Astrocyte of the cerebellum (primary cell): ENCODE results near the gene ITGA1.

Source experiments
- DNase-seq: peaks from one replicate; pipeline ENCODE4 v3.0.0-alpha.2; 2011; ENCODE audit warnings: low read depth
- H3K4me3 ChIP-seq: 2 replicates; pipeline ENCODE4 v1.5.1; 2011; ENCODE audit warnings: mild to moderate bottlenecking, low read depth, low read length, moderate library complexity
- CTCF ChIP-seq: IDR thresholded peaks from 2 replicates; pipeline ENCODE4 v1.5.1; 2012; ENCODE audit warnings: low read length, low read depth, moderate library complexity, mild to moderate bottlenecking; ENCODE audit errors: missing control alignments
- in situ Hi-C: cut with HindIII; loops from 2 replicates; pipeline ENCODE4 v1.10.0; 2017; ENCODE audit warnings: low sequenced_read_pairs

The ITGA1 gene

GRCh38 chr5:52878656-52879055 lies 90.9 kb downstream of the ITGA1 start:
- in situ Hi-C loops = no loop called here
- no peak for DNase-seq
- no peak for TF ChIP-seq CTCF
- no peak overlapping the region for H3K4me3 ChIP-seq

- in situ Hi-C loops = no loop called here
- TF ChIP-seq CTCF = no peak
- H3K4me3 ChIP-seq = no peak overlapping the region
- DNase-seq = no peak
Measured at GRCh38 chr5:52880541-52880940, 92.8 kb downstream of the ITGA1 start.

- H3K4me3 ChIP-seq = no peak overlapping the region
- no peak for TF ChIP-seq CTCF
- in situ Hi-C loops = no loop called here
- no peak for DNase-seq
Measured at GRCh38 chr5:52881468-52881867, 93.8 kb downstream of the ITGA1 start.

GRCh38 chr5:52883110-52883509 lies 95.4 kb downstream of the ITGA1 start:
- DNase-seq = no peak
- in situ Hi-C loops = no loop called here
- TF ChIP-seq CTCF = no peak

GRCh38 chr5:52884453-52884852 lies 96.7 kb downstream of the ITGA1 start:
- H3K4me3 ChIP-seq = no peak overlapping the region
- TF ChIP-seq CTCF = no peak
- in situ Hi-C loops = no loop called here
- DNase-seq = no peak

More at GRCh38 chr5:52883110-52883509, 95.4 kb downstream of the ITGA1 start:
- H3K4me3 ChIP-seq = no peak overlapping the region

- no peak overlapping the region for H3K4me3 ChIP-seq
- no peak for DNase-seq
- TF ChIP-seq CTCF = no peak
- in situ Hi-C loops = no loop called here
Measured at GRCh38 chr5:52885614-52886013, 97.9 kb downstream of the ITGA1 start.

GRCh38 chr5:52886206-52886605 lies 98.5 kb downstream of the ITGA1 start:
- in situ Hi-C loops = no loop called here
- no peak overlapping the region for H3K4me3 ChIP-seq
- no peak for DNase-seq
- TF ChIP-seq CTCF = no peak
